Astrocyte of the cerebellum (primary cell): ENCODE data around the gene TNS3.

ENCODE experiments used
- DNase-seq: peaks from one replicate; pipeline ENCODE4 v3.0.0-alpha.2; 2011; ENCODE audit warnings: low read depth
- H3K4me3 ChIP-seq: 2 replicates; pipeline ENCODE4 v1.5.1; 2011; ENCODE audit warnings: mild to moderate bottlenecking, low read depth, low read length, moderate library complexity
- in situ Hi-C: cut with HindIII; loops from 2 replicates; pipeline ENCODE4 v1.10.0; 2017; ENCODE audit warnings: low sequenced_read_pairs
- TF ChIP-seq, protein P1 (sequence below): IDR thresholded peaks from 2 replicates; pipeline ENCODE4 v1.5.1; 2012; ENCODE audit warnings: low read length, low read depth, moderate library complexity, mild to moderate bottlenecking; ENCODE audit errors: missing control alignments

TNS3 gene

DNA sequence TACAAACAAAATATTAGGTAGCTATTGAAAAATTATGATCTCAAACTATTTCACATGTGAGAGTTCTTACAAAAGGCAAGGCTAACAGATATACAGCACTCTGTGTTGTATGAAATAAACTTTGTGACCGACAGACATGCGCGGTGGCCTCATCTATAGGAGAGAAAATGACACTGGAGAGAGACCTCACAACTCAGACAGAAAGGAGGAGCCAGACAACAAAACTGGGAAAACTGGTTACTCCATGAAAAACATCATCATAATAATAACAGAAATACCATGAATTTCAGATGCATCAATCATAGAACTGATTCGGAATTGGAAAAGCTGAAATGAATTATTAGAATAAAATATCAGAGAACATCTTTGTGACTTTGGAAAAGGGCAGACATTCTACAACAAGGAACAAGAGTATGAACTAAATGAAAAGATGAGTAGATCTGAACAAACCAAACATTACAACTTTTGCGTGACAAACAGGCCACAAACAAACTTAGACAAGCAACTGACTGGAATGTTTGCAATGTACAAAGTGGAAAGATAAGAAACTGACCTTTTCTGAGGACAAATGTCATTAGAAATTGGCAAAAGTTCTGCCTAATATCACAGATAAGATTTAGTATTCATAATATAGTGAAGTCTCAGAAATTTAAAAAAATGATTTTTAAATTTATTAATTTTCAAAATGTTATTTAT is 69.3 kb downstream of the TNS3 start:
- in situ Hi-C loops: no loop called here
- no peak for DNase-seq
- TF ChIP-seq, protein P1, sequence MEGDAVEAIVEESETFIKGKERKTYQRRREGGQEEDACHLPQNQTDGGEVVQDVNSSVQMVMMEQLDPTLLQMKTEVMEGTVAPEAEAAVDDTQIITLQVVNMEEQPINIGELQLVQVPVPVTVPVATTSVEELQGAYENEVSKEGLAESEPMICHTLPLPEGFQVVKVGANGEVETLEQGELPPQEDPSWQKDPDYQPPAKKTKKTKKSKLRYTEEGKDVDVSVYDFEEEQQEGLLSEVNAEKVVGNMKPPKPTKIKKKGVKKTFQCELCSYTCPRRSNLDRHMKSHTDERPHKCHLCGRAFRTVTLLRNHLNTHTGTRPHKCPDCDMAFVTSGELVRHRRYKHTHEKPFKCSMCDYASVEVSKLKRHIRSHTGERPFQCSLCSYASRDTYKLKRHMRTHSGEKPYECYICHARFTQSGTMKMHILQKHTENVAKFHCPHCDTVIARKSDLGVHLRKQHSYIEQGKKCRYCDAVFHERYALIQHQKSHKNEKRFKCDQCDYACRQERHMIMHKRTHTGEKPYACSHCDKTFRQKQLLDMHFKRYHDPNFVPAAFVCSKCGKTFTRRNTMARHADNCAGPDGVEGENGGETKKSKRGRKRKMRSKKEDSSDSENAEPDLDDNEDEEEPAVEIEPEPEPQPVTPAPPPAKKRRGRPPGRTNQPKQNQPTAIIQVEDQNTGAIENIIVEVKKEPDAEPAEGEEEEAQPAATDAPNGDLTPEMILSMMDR: no peak

GRCh38 chr7:47511699-47512370 is 70.1 kb downstream of the TNS3 start:
- in situ Hi-C loops: no loop called here
- DNase-seq: no peak

More for the DNA sequence above, 69.3 kb downstream of the TNS3 start:
- no peak overlapping the region for H3K4me3 ChIP-seq

GRCh38 chr7:47510786-47511185 is 71.1 kb downstream of the TNS3 start:
- in situ Hi-C loops: no loop called here
- TF ChIP-seq, protein P1: no peak
- DNase-seq: no peak
- no peak overlapping the region for H3K4me3 ChIP-seq

More at GRCh38 chr7:47511699-47512370, 70.1 kb downstream of the TNS3 start:
- TF ChIP-seq, protein P1: no peak
- H3K4me3 ChIP-seq: no peak overlapping the region

DNA sequence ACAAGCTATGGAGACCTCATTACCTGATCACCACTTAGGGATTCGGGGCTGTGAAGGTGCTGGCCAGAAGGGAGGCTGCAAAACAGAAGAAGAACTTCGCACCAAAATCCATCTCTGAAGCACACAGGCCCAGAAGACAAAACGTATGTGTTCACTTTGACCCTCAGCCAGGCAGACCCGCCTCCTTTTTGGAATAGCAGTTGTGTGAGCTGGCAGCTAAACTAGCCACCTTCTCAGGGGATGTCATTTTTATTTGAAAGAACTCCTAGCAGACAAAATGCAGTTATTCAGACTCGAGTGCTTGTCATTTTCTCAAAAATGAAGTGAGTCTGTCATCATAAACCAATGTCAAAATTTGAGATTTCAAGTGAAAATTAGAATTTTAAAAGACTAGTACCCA is 71.7 kb downstream of the TNS3 start:
- TF ChIP-seq, protein P1: no peak
- DNase-seq: no peak
- H3K4me3 ChIP-seq: no peak overlapping the region
- in situ Hi-C loops: no loop called here

DNA sequence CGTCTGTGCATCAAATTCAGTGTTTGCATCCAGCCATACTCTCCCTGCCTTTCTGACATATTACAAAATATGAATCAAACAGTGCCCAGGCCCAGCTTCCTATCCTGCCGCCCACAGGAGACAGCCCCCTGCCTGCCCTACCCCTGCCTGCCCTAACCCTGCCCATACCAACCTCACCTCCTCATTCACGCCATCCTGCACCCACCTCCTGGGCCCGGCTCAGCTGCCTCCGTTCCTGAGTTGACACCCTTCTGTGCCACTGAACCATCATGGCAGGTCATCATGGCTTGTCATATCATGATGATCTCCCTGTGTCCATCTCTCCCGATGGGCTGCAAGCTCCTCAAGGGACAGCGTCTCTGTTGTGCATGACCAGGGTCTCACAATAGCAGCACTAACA is 72.3 kb downstream of the TNS3 start:
- TF ChIP-seq, protein P1: no peak
- DNase-seq: no peak
- no peak overlapping the region for H3K4me3 ChIP-seq
- in situ Hi-C loops: no loop called here

DNA sequence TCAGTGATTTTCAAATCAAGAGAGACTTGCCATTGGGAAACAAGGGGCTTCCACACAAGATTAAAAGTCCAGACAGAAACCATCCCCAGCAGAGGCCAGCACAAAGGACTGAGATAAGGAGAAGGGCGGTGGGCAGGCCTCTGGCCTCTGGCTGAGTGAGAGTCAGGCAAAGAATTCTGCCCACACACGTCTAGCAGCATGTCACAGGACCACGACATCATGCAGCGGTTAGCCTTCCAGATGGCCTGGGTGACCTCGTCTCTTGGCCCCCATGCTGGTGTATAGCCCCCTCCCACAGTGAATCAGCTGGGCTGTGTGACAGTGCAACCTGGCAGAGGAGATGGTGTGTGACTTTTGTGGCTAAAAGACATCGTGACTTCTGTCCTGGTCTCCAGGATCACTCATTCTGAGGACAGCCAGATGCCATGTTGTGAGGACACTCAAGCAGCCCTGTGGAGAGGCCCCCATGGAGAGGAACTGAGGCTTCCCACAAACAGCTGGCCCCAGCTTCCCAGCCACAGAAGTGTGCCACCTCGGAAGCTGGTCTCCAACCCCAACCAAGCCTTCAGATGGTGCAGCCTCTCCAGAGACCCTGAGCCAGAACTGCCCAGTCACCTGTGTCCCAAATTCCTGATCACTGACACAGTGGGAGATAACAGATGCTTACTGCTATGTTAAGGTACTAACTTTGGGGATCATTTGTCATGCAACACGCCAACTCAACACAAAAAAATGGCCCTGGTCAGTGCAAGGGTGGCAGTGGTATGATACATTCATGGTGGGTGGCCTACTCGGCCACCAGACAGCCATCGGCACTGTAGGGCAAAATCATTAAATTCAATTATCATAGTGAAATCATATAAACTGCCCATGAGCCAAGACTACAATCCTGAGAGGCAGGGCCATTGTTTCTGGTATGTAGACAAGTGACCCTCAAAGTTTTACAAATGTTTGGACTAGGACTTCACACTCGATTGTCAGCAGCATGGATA is 73.2 kb downstream of the TNS3 start:
- DNase-seq: no peak
- in situ Hi-C loops: no loop called here
- TF ChIP-seq, protein P1: no peak
- no peak overlapping the region for H3K4me3 ChIP-seq
